Measurements from ENCODE around the gene RNF207. TPM values are rescaled to one million over a fixed set of nuclear protein-coding genes. Genes with fewer than 3 reads are reported as not detected.

RNF207 gene
- total and polyA plus RNA-seq, 2 of the 4 experiments (the other 2 are of a cell fraction) = 2.7 to 17.2 TPM

GRCh38 chr1:6197746-6198427 is 8.0 kb upstream of the RNF207 start:
- TSS peak; percentile 39 for BruUV-seq (replicated peaks)
- Histone ChIP-seq H3K4me2 (ENCODE audit: low read depth, low read length) (peak overlapping the region; percentile 95), H3K27ac (ENCODE audit: insufficient read depth, low read length) (no peak overlapping the region), H3K27me3 (ENCODE audit: control insufficient read depth, insufficient read depth, low read length) (no peaks in the 10 kb centered on the region), H2BK120ac (ENCODE audit: low read depth, low read length) (no peak overlapping the region), H3K18ac (ENCODE audit: low read depth, low read length) (no peak overlapping the region), H3K23ac (ENCODE audit: low read depth, low read length) (peak overlapping the region; percentile 84; the same call in 1 of the 2 replicates), H4K91ac (ENCODE audit: insufficient read depth, low read depth, low read length) (no peak overlapping the region), H3K4me1 (ENCODE audit: control insufficient read depth, insufficient read depth, low read length) (peaks cover 4% of the 10 kb centered on the region; the same call in 1 of the 2 replicates), H2AK9ac (replicated peaks; ENCODE audit: low read depth, low read length, poor library complexity) (no peak overlapping the region), H3K36me3 (ENCODE audit: control insufficient read depth, insufficient read depth, low read length) (peaks cover 21% of the 10 kb centered on the region), H3K14ac (replicated peaks; ENCODE audit: low read depth, low read length) (peak overlapping the region; percentile 69; the same call in 1 of the 2 replicates), H3K9ac (ENCODE audit: low read depth, low read length) (peak overlapping the region; percentile 79), H3K79me1 (ENCODE audit: low read depth in 1 of 2, low read length in 2 of 2) (peaks cover 11 to 48% of the 10 kb centered on the region in 2 experiments), H3K56ac (ENCODE audit: extremely low read depth, insufficient read depth, low read length) (no peak overlapping the region), H4K5ac (ENCODE audit: low read depth, low read length) (no peak overlapping the region), H3K9me3 (ENCODE audit: control insufficient read depth, insufficient read depth, low read length) (no peaks in the 10 kb centered on the region), H3K4me3 (ENCODE audit: insufficient read depth, low read depth, low read length) (peak overlapping the region; percentile 70), H4K20me1 (ENCODE audit: insufficient read depth, low read length) (peaks cover 26% of the 10 kb centered on the region; the same call in 1 of the 2 replicates), H2BK15ac (ENCODE audit: low read depth, low read length) (no peak overlapping the region), H3K9me1 (ENCODE audit: insufficient read depth, low read length) (peaks cover 11% of the 10 kb centered on the region), H2AK5ac (ENCODE audit: low read depth, low read length) (no peak overlapping the region), H4K8ac (ENCODE audit: low read depth in 2 of 2, low read length in 2 of 2) (no peak overlapping the region), H2AFZ (replicated peaks; ENCODE audit: low read length, poor library complexity) (no peak overlapping the region), H2BK5ac (ENCODE audit: low read depth, low read length, poor library complexity, severe bottlenecking) (no peak overlapping the region), H3K4ac (ENCODE audit: low read depth, low read length) (no peak overlapping the region), H2BK20ac (ENCODE audit: low read depth, low read length) (no peak overlapping the region)
- POLR2A ChIA-PET (ENCODE audit: unreplicated experiment) = no interaction called here
- intact Hi-C loops (cut with micrococcal nuclease) (loop anchor here (2.0 to 5.0 kb wide), 2 partner anchors 37 to 81 kb away; partner anchors contain the start of gene ICMT), dilution Hi-C loops (cut with HindIII; ENCODE audit: low sequenced_read_pairs, unreplicated experiment) (no loop called here), in situ Hi-C loops (cut with MboI; ENCODE audit: low sequenced_read_pairs) (no loop called here)
- ATAC-seq (ENCODE audit: low read depth) (no peak), DNase-seq (no peak)
- CTCF ChIA-PET = interaction anchor here (1.3 kb wide), 1 partner anchor 13 kb away, joined by 5 read pairs; no protein-coding TSS in a partner anchor
- TF ChIP-seq RAD21 (IDR thresholded peaks at IDR 0.05; ENCODE audit: low read length) = no peak
- TF ChIP-seq CTCF (conservative IDR thresholded peaks at IDR 0.05; ENCODE audit: low read depth, low read length) = no peak
- TF ChIP-seq CHD1 (IDR thresholded peaks at IDR 0.05; ENCODE audit: low read depth, low read length) = no peak
- TF ChIP-seq NFE2L2 (IDR thresholded peaks at IDR 0.05; ENCODE audit: low read depth, low read length) = no peak
- no peak for TF ChIP-seq ELK1 (IDR thresholded peaks at IDR 0.05; ENCODE audit: borderline replicate concordance, low read depth, low read length)
- no peak for TF ChIP-seq MAFK (IDR thresholded peaks at IDR 0.05; ENCODE audit: low read depth, low read length)
- TF ChIP-seq FOS (IDR thresholded peaks at IDR 0.05; ENCODE audit: low read depth, low read length) = no peak
- no peak for TF ChIP-seq CEBPB (IDR thresholded peaks at IDR 0.05; ENCODE audit: low read depth, low read length)
- 83% methylated on average over 1 of the region's 6 CpGs; no CpG with 5 or more reads in 1 of the 2 experiments for WGBS, 2 experiments (ENCODE audit: extremely low coverage in 2 of 2, insufficient read length in 1 of 2)
